Measurements from ENCODE around the gene ABCG4.
"Not testable (repeated sequence)": the region's sequence is repeated elsewhere in the genome, so short reads cannot be mapped to it uniquely, and the experiment has no call there.

The ABCG4 gene

DNA sequence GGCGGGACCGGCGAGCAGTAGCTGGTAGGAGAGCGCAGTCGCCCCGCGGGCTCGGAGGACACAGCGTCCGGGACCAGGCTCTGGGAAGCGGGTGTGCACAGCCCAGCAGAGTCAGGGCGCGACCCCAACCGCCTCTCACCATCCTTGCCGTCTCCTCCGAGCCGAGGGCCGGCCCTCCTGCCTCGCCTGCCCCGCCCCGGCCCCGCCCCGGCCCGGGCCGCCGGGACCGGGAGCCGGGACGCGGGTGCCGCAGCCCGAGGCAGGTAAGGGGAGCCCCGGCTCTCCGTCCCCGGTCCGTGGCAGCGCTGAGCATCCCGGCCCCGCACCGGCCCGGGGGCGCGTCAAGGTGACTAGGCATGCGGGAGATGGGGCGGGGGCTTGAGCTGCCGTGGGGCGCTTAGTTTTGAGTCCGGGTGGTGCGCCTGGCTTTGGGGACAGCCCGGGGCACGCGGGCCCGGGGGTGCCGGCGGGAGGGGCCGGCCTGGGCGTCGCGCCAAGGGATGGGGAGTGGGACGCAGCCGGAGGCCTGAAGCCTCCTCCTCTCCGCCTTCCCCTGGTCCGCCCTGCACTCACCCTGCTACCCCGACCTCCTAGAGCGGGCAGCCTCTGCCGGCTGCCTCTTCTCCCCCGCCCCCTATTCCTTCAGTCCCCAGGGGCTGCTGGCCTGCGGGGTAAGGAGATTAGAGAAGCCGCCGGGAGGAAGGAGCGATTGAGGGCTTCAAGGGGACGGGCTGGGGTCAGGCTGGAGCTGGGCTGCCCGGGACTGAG lies at the start of gene ABCG4:
ABCG4 (plus strand) TSS at position 35 of the 768 bp plus-strand sequence. CDS start 914 bp downstream, outside the sequence.
- peak; percentile 36 for DNase-seq

DNA sequence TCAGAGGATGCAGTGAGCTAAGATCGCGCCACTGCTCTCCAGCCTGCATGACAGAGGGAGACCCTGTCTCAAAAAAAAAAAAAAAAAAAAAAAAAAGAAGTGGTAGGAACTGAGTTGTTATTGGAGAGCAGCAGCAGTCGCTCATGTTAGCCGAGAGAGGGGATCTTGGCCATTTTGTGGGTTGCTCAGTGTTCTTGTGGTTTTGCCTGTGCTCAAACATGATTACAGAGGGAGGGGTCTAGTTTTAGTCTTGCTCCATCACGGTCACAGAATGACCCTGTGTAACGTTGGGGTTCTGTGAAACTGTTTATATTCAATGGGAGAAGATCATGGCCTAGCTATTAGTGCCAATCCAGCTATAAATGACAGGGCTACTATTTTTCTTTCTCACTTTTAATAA lies 49.1 kb upstream of the ABCG4 start:
- no peak for DNase-seq

GRCh38 chr11:119100246-119100970 lies 48.4 kb upstream of the ABCG4 start:
- no peak for DNase-seq

- no peak for DNase-seq
Observed at GRCh38 chr11:119100994-119101758, 47.7 kb upstream of the ABCG4 start.

DNA sequence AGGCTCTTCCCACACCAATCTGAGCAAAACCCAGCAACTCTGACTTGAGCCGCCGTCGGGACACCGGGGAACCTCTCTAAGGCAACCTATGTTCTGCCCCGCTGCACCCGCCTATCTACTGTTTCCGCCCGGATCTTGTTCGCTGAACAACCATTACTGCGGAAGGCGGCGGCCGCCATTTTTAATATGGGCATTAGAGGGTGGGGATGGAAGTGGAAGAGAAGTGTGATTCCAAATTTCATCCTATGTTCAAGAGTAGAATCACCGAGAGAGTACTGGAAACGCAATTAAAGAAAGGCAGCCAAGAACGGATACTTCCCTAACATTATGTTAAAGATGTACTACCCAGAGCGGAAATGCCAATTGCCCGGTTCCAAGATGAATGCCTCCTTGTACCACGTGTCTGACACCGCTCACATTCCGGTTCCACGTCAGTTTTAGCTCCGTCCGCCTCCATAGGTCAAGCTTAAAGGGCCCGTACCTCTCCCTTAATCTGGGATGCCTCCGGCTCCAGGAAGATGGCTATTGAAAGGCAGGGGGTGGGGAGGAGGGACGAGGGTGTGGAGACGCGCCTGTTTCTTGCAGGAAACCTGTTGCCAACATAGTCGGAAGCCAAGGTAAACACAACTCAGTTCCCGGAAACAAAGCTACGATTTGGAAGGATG lies 47.0 kb upstream of the ABCG4 start, which contains the start of gene DPAGT1:
DPAGT1 (minus strand) TSS at position 95 of the 665 bp plus-strand sequence. CDS start 198 bp downstream, outside the sequence.
- DNase-seq = peak; percentile 85

DNA sequence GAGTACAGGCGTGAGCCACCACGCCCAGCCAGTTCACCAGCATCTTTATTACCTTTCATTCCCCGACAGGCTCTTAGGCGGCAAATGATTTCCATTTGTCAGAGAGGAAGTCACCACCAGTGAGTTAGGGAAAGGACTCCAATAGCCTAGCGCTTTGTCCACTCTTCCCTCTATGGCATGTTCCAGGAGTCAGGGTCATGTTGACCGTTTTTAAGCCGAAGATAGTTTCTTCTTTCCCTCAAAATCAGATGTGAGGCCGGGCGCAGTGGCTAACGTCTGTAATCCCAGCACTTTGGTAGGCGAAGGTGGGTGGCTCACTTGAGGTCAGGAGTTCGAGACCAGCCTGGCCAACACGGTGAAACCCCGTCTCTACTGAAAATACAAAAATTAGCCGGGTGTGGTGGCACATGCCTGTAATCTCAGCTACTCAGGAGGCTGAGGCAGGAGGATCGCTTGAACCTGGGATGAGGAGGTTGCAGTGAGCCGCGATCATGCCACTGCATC lies 45.6 kb upstream of the ABCG4 start:
- not testable (repeated sequence) for DNase-seq

GRCh38 chr11:119103793-119104192 lies 45.1 kb upstream of the ABCG4 start:
- DNase-seq = no peak

- DNase-seq = peak; percentile 90
Observed at GRCh38 chr11:119106564-119107537, 42.0 kb upstream of the ABCG4 start, which contains the start of gene C2CD2L. TSS of gene C2CD2L (plus strand) at chr11:119107344. CDS start at chr11:119107742, 398 bp downstream.

DNA sequence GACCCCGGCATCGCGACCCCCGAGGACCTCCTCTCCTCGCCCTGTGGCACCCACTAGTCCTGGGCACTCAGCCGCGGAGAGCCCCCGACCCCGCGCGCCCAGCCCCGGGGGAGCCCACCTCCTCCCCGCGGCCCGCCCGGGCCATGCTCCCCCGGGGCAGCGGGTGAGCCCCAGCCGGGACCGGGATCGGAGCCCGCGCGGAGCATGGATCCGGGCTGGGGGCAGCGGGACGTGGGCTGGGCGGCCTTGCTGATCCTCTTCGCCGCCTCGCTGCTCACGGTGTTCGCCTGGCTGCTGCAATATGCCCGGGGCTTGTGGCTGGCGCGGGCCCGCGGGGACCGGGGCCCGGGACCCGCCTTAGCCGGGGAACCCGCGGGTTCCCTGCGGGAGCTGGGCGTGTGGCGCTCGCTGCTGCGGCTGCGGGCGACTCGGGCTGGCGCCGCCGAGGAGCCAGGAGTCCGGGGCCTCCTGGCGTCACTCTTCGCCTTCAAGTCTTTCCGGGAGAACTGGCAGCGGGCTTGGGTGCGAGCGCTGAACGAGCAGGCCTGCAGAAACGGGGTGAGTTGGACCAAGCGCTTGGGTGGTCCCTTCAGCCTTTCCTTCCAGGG lies 41.2 kb upstream of the ABCG4 start:
- no peak for DNase-seq

- DNase-seq = peak; percentile 27
Observed at GRCh38 chr11:119108146-119108856, 40.6 kb upstream of the ABCG4 start.

- DNase-seq = no peak
Observed at GRCh38 chr11:119108857-119109221, 40.0 kb upstream of the ABCG4 start.

DNA sequence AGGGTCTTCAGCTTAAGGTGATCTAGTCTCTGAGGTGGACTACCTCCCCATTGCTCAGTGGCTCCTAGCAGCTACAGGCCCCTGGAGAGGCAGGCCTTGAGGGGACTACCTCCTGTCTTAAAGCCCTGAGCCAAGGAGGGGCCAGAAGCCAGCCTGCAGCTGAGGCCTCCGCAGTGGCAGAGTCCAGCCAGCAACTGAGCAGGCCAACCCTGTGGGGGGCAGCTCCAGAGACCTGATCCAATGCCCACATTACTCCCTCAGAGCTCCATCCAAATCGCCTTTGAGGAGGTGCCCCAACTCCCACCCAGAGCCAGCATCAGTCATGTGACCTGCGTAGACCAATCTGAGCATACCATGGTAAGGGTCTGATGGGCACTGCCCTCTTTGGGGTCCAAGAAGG lies 39.0 kb upstream of the ABCG4 start:
- no peak for DNase-seq

DNA sequence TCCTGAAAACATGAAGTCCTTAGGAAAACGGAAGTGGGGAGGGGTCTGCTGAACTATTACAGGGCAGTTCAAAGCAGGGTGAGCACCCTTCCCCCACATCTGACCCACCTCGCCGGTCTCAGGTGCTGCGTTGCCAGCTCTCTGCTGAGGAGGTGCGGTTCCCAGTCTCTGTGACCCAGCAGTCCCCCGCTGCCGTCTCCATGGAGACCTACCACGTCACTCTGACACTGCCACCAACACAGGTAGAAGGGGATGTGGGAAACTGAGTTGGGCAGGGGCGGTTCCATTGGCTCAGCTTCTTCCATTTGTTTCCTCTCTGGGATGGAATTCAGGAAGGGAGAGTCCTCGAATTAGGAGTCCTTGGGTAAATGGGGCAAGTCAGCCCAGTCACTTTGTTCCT lies 38.4 kb upstream of the ABCG4 start:
- no peak for DNase-seq

GRCh38 chr11:119111361-119111925 lies 37.4 kb upstream of the ABCG4 start:
- no peak for DNase-seq

DNA sequence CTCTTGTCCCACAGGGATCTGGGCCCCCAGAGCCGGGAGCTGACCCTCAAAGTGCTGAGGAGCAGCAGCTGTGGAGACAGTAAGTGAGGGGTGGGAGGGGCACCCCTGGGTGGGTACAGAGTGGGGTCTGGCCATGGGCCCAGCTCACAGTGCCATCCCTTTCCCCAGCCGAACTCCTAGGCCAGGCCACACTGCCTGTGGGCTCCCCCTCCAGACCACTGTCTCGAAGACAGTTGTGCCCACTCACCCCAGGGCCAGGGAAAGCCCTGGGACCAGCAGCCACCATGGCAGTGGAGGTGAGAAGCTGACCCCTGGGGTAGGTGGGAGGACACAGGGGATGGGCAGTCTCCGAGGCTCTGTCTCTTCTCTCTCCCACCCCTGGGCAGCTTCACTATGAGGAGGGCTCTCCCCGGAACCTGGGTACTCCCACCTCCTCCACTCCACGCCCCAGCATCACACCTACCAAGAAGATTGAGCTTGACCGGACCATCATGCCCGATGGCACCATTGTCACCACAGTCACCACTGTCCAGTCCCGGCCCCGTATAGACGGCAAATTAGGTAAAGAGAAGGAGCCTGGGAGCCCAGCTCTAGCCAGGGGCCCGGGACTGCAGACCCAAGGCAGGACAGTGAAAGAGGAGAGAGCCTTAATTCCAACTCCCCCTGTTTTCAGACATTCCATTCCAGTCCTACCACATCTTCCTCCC lies 36.4 kb upstream of the ABCG4 start:
- DNase-seq = no peak

GRCh38 chr11:119113716-119114115 lies 35.1 kb upstream of the ABCG4 start:
- no peak for DNase-seq

DNA sequence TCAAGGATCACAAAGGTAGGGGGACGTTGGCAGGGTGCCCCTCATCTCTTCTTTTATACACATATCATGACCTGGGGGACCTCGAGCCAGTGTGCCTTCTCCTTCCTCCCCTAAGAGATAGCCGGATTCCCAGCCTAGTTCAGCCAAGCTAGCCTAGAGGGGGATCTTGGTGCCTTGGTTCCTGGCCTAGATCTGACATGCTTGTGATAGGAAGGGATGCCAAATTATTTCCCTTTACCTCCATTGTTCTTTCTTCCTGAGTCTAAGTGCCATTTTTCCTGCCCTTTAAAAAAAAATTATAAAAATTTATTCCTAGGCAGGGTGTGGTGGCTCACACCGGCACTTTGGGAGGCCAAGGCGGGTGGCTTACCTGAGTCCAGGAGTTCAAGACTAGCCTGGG lies 34.5 kb upstream of the ABCG4 start:
- no peak for DNase-seq

DNA sequence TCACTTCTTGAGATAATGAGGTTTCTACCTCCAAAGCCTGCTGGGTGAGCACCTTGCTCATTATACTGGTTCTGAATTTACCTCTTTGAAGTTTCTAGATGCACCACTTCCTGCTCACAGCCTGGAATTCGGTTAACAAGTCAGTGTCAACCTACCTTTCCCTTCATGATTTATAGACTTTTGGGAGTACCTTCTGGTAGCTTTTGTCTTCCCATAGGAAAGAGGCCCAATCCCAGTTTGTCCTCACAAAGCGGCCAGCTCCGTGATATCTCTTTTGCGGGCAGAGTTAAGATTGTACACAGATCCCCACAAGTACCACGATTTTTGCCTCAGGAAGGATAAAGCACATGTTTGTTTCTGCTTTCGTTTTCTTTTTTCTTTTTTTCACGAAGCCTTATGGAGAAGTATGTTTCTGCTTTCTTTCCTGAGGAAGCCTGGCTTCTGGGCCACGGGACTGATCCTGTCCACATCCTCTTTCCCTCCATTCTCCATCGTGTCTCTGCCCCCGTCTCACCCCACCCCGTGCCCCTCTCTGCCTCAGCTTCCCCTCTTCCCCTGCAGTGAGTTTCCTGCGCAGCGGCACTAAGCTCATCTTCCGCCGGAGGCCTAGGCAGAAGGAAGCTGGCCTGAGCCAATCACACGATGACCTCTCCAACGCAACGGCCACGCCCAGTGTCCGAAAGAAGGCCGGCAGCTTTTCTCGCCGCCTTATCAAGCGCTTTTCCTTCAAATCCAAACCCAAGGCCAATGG lies 33.2 kb upstream of the ABCG4 start:
- DNase-seq = peak; percentile 34

Data from activated naive CD4-positive, alpha-beta T cell treated with anti-CD3 and anti-CD28 coated beads, Interleukin-2, amount 50 U/mL, for 16 hours (primary cell).